ENCODE measurements around the gene COL6A3. TPM values are rescaled to one million over a fixed set of nuclear protein-coding genes. Genes with fewer than 3 reads are reported as not detected.

COL6A3 gene
- total and polyA plus RNA-seq, 2 donors (not counting 1 experiment from before 2014, with no cell fraction given): 0.01 to 0.10 TPM

- Histone ChIP-seq H3K4me3 (ENCODE audit: control extremely low read depth in 1 of 5, extremely low read depth in 1 of 5, insufficient read depth in 1 of 5, low read depth in 2 of 5, low read length in 4 of 5) (no peak overlapping the region), H2AFZ (ENCODE audit: insufficient read depth, low read depth, low read length, poor library complexity, severe bottlenecking) (no peak overlapping the region), H3K9ac (ENCODE audit: low read length) (no peak overlapping the region), H3K9me3 (ENCODE audit: control extremely low read depth in 1 of 3, control insufficient read depth in 2 of 3, insufficient read depth in 1 of 3, low read length in 2 of 3) (no peaks in the 10 kb centered on the region), H3K36me3 (replicated peaks in 1 of 2; ENCODE audit: control extremely low read depth in 1 of 2, control insufficient read depth in 1 of 2, extremely low read depth in 1 of 2, insufficient read depth in 2 of 2, low read length in 1 of 2) (no peaks in the 10 kb centered on the region), H4K20me1 (ENCODE audit: control insufficient read depth, insufficient read depth, low read length, poor library complexity, severe bottlenecking) (no peaks in the 10 kb centered on the region), H3K4me2 (replicated peaks; ENCODE audit: low read depth, low read length, poor library complexity, severe bottlenecking) (no peak overlapping the region), H3K4me1 (ENCODE audit: control insufficient read depth in 2 of 2, insufficient read depth in 2 of 2, low read length in 2 of 2) (no peaks in the 10 kb centered on the region), H3K79me2 (ENCODE audit: control insufficient read depth, insufficient read depth, low read length) (no peaks in the 10 kb centered on the region), H3K27me3 (replicated peaks in 1 of 4; ENCODE audit: control extremely low read depth in 1 of 4, control insufficient read depth in 3 of 4, insufficient read depth in 4 of 4, low read length in 3 of 4) (peaks cover 0 to 8% (median 0%) of the 10 kb centered on the region in 4 experiments), H3K27ac (ENCODE audit: low read length in 2 of 2) (no peak overlapping the region)
- ChIA-PET CTCF (no interaction called here), POLR2A (no interaction called here)
- H3K27ac Mint-ChIP-seq: no peak overlapping the region
- ATAC-seq (ENCODE audit: low read depth) (no peak), DNase-seq (no peak)
- intact Hi-C loops (cut with micrococcal nuclease): no loop called here
- 86% methylated on average over 2 of the region's 13 CpGs for WGBS (ENCODE audit: insufficient coverage)
- H3K9me3 Mint-ChIP-seq (ENCODE audit: insufficient read depth): no peaks in the 10 kb centered on the region
- TF ChIP-seq CTCF (IDR thresholded peaks at IDR 0.05): no peak
- no peak for TF ChIP-seq EZH2 (IDR thresholded peaks at IDR 0.05; ENCODE audit: borderline replicate concordance, insufficient read depth, low read depth, low read length, poor library complexity, severe bottlenecking)
- H3K27me3 Mint-ChIP-seq: peaks cover 23% of the 10 kb centered on the region
- H3K4me1 Mint-ChIP-seq: no peaks in the 10 kb centered on the region
- H3K4me3 Mint-ChIP-seq: no peak overlapping the region
Observed at GRCh38 chr2:237405006-237405559, 8.9 kb downstream of the COL6A3 start.

GRCh38 chr2:237404413-237404812 lies 9.6 kb downstream of the COL6A3 start:
- H3K27me3 Mint-ChIP-seq: peaks cover 18% of the 10 kb centered on the region

More at GRCh38 chr2:237404413-237404812, 9.6 kb downstream of the COL6A3 start:
- Histone ChIP-seq H3K4me3 (ENCODE audit: control extremely low read depth in 1 of 5, extremely low read depth in 1 of 5, insufficient read depth in 1 of 5, low read depth in 2 of 5, low read length in 4 of 5) (no peak overlapping the region), H3K4me1 (ENCODE audit: control insufficient read depth in 2 of 2, insufficient read depth in 2 of 2, low read length in 2 of 2) (no peaks in the 10 kb centered on the region), H3K79me2 (ENCODE audit: control insufficient read depth, insufficient read depth, low read length) (no peaks in the 10 kb centered on the region), H4K20me1 (ENCODE audit: control insufficient read depth, insufficient read depth, low read length, poor library complexity, severe bottlenecking) (no peaks in the 10 kb centered on the region), H3K9ac (ENCODE audit: low read length) (no peak overlapping the region), H2AFZ (ENCODE audit: insufficient read depth, low read depth, low read length, poor library complexity, severe bottlenecking) (no peak overlapping the region), H3K27ac (ENCODE audit: low read length in 2 of 2) (no peak overlapping the region), H3K9me3 (ENCODE audit: control extremely low read depth in 1 of 3, control insufficient read depth in 2 of 3, insufficient read depth in 1 of 3, low read length in 2 of 3) (no peaks in the 10 kb centered on the region), H3K36me3 (replicated peaks in 1 of 2; ENCODE audit: control extremely low read depth in 1 of 2, control insufficient read depth in 1 of 2, extremely low read depth in 1 of 2, insufficient read depth in 2 of 2, low read length in 1 of 2) (no peaks in the 10 kb centered on the region), H3K4me2 (replicated peaks; ENCODE audit: low read depth, low read length, poor library complexity, severe bottlenecking) (no peak overlapping the region), H3K27me3 (replicated peaks in 1 of 4; ENCODE audit: control extremely low read depth in 1 of 4, control insufficient read depth in 3 of 4, insufficient read depth in 4 of 4, low read length in 3 of 4) (peaks cover 0 to 8% (median 0%) of the 10 kb centered on the region in 4 experiments)
- TF ChIP-seq CTCF (IDR thresholded peaks at IDR 0.05): no peak
- TF ChIP-seq EZH2 (IDR thresholded peaks at IDR 0.05; ENCODE audit: borderline replicate concordance, insufficient read depth, low read depth, low read length, poor library complexity, severe bottlenecking): no peak
- DNase-seq (no peak), ATAC-seq (ENCODE audit: low read depth) (no peak)
- WGBS (ENCODE audit: insufficient coverage): no CpG with 5 or more reads among the region's 2 CpGs
- Mint-ChIP-seq H3K4me3 (no peak overlapping the region), H3K27ac (no peak overlapping the region), H3K4me1 (no peaks in the 10 kb centered on the region), H3K9me3 (ENCODE audit: insufficient read depth) (no peaks in the 10 kb centered on the region)
- POLR2A ChIA-PET: no interaction called here
- CTCF ChIA-PET: no interaction called here
- intact Hi-C loops (cut with micrococcal nuclease): no loop called here
